DND-41 (cell line): ENCODE results near the gene TMEM175.

ENCODE experiments used
- ATAC-seq: fragments of 200-7000 bp; cut with Tn5 transposase; 3 replicates; pipeline ENCODE4 v1.9.1; 2021; ENCODE audit warnings: low read depth; ENCODE audit not compliant: insufficient read depth
- DNase-seq: peaks from one replicate; pipeline ENCODE4 v3.0.0-alpha.2; 2020
- H2AFZ ChIP-seq: 2 replicates; pipeline ENCODE4 v1.6.0; 2012; ENCODE audit warnings: low read depth, low read length
- H3K27ac ChIP-seq: 2 replicates; pipeline ENCODE4 v1.5.1; 2012; ENCODE audit warnings: low read length, inconsistent platforms
- H3K27me3 ChIP-seq: fragments of 200-600 bp; sonication (generic); 2 replicates; pipeline ENCODE4 v1.6.0; 2012; ENCODE audit warnings: low read length, mild to moderate bottlenecking, inconsistent platforms; ENCODE audit not compliant: insufficient read depth, poor library complexity
- H3K36me3 ChIP-seq: 2 replicates; pipeline ENCODE4 v1.5.1; 2012; ENCODE audit warnings: low read length, inconsistent platforms; ENCODE audit not compliant: insufficient read depth
- H3K4me1 ChIP-seq: 2 replicates; pipeline ENCODE4 v1.5.1; 2012; ENCODE audit warnings: mild to moderate bottlenecking, low read length; ENCODE audit not compliant: insufficient read depth
- H3K4me2 ChIP-seq: 2 replicates; pipeline ENCODE4 v1.6.0; 2012; ENCODE audit warnings: mild to moderate bottlenecking, moderate library complexity, low read length, inconsistent platforms; ENCODE audit not compliant: insufficient read depth
- H3K4me3 ChIP-seq, 2 experiments: fragments of 200-600 bp in 1 of 2; shearing (Covaris generic) in 1 of 2; 2 replicates each; pipeline ENCODE4 v1.5.1; 2012 to 2016; ENCODE audit warnings: inconsistent platforms in 2 of 2, low read length in 2 of 2, mild to moderate bottlenecking in 2 of 2, low read depth in 1 of 2, moderate library complexity in 1 of 2
- H3K79me2 ChIP-seq: 2 replicates; pipeline ENCODE4 v1.6.0; 2012; ENCODE audit warnings: low read length, inconsistent platforms; ENCODE audit not compliant: insufficient read depth
- H3K9ac ChIP-seq: 2 replicates; pipeline ENCODE4 v1.6.0; 2012; ENCODE audit warnings: low read depth, mild to moderate bottlenecking, inconsistent platforms, low read length, moderate library complexity
- H3K9me3 ChIP-seq: 2 replicates; pipeline ENCODE4 v1.5.1; 2012; ENCODE audit warnings: low read length, moderate library complexity, mild to moderate bottlenecking, inconsistent platforms; ENCODE audit not compliant: insufficient read depth, severe bottlenecking
- H4K20me1 ChIP-seq: 2 replicates; pipeline ENCODE4 v1.6.0; 2012; ENCODE audit warnings: low read length; ENCODE audit not compliant: insufficient read depth
- EZH2 ChIP-seq: IDR thresholded peaks from 3 replicates; pipeline ENCODE4 v1.6.1; 2012; ENCODE audit warnings: borderline replicate concordance, low read depth, mild to moderate bottlenecking, moderate library complexity, low read length, inconsistent platforms; ENCODE audit not compliant: severe bottlenecking
- TF ChIP-seq, protein P1 (sequence below): IDR thresholded peaks from 2 replicates; pipeline ENCODE4 v1.5.1; 2012; ENCODE audit warnings: borderline replicate concordance, low read length, moderate library complexity, mild to moderate bottlenecking; ENCODE audit not compliant: poor library complexity, severe bottlenecking; ENCODE audit errors: extremely low read depth

The TMEM175 gene

GRCh38 chr4:890036-890695 lies 42.1 kb upstream of the TMEM175 start:
- H3K4me1 ChIP-seq = no peaks in the 10 kb centered on the region
- peaks cover 87% of the 10 kb centered on the region for H3K36me3 ChIP-seq
- H3K9me3 ChIP-seq = no peaks in the 10 kb centered on the region
- H3K4me3 ChIP-seq = no peak overlapping the region
- no peak overlapping the region for H3K4me2 ChIP-seq
- H2AFZ ChIP-seq = no peak overlapping the region
- no peaks in the 10 kb centered on the region for H3K27me3 ChIP-seq
- H3K79me2 ChIP-seq = no peaks in the 10 kb centered on the region
- DNase-seq (no peak), ATAC-seq (no peak)
- no peak overlapping the region for H3K27ac ChIP-seq
- TF ChIP-seq, protein P1, sequence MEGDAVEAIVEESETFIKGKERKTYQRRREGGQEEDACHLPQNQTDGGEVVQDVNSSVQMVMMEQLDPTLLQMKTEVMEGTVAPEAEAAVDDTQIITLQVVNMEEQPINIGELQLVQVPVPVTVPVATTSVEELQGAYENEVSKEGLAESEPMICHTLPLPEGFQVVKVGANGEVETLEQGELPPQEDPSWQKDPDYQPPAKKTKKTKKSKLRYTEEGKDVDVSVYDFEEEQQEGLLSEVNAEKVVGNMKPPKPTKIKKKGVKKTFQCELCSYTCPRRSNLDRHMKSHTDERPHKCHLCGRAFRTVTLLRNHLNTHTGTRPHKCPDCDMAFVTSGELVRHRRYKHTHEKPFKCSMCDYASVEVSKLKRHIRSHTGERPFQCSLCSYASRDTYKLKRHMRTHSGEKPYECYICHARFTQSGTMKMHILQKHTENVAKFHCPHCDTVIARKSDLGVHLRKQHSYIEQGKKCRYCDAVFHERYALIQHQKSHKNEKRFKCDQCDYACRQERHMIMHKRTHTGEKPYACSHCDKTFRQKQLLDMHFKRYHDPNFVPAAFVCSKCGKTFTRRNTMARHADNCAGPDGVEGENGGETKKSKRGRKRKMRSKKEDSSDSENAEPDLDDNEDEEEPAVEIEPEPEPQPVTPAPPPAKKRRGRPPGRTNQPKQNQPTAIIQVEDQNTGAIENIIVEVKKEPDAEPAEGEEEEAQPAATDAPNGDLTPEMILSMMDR = no peak
- H3K9ac ChIP-seq = no peak overlapping the region
- peaks cover 27% of the 10 kb centered on the region for H4K20me1 ChIP-seq

DNA sequence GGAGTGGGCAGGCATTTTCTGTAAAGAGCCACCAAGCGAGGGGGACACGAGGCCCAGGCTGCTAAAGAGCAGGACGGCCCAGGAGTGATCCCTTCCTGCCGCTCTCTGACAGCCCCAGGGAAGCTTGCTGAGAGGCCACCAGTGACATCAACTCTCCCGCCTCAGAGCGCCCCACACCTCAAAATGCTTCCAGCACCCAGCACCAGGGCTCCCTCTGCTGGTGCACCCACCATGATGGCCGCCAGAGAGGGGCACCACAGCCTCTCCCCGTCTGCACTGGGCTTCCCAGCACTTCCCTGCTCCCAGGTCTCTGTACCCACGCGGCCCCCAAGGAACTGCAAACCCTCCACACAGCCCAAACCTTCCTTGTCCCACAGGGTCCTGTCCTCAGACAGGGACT lies 40.5 kb upstream of the TMEM175 start:
- DNase-seq (peak; percentile 29), ATAC-seq (peak; percentile 56)
- Histone ChIP-seq H2AFZ (no peak overlapping the region), H3K79me2 (no peaks in the 10 kb centered on the region), H3K9ac (no peak overlapping the region), H3K27me3 (no peaks in the 10 kb centered on the region), H3K4me2 (no peak overlapping the region), H3K4me3 (no peak overlapping the region), H3K36me3 (peaks cover 89% of the 10 kb centered on the region), H3K4me1 (no peaks in the 10 kb centered on the region), H3K27ac (no peak overlapping the region), H4K20me1 (peaks cover 26% of the 10 kb centered on the region), H3K9me3 (no peaks in the 10 kb centered on the region)
- no peak for TF ChIP-seq EZH2
- TF ChIP-seq, protein P1 = peak; percentile 51

DNA sequence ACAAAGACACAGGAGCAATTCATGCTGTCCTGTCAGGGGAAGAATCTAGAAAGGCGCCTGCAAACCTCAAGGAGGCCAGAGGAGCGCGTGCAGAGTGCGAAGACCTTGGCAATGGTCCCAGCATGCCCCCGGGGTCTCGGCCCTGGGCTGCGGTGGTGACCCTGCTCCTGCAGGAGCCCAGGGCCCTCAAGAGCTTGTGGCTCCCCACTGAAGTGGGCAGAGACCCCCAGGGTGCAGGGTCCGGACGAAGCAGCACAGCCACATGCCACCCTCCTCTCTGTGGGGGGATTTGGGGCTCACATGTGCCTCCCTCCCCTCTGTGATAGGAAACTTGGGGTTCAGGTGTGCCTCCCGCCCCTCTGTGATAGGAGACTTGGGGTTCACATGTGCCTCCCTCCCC lies 39.5 kb upstream of the TMEM175 start:
- no peak for ATAC-seq
- no peak for DNase-seq
- H3K27me3 ChIP-seq = no peaks in the 10 kb centered on the region
- no peaks in the 10 kb centered on the region for H3K9me3 ChIP-seq
- TF ChIP-seq, protein P1 = no peak
- TF ChIP-seq EZH2 = no peak
- peaks cover 32% of the 10 kb centered on the region for H4K20me1 ChIP-seq
- no peak overlapping the region for H2AFZ ChIP-seq
- no peak overlapping the region for H3K27ac ChIP-seq
- no peaks in the 10 kb centered on the region for H3K4me1 ChIP-seq
- H3K36me3 ChIP-seq = peaks cover 89% of the 10 kb centered on the region
- H3K4me2 ChIP-seq = no peak overlapping the region
- no peak overlapping the region for H3K9ac ChIP-seq
- no peaks in the 10 kb centered on the region for H3K79me2 ChIP-seq
- no peak overlapping the region for H3K4me3 ChIP-seq
